ENCODE data around the gene LNPK. TPM values are rescaled to one million over a fixed set of nuclear protein-coding genes. Genes with fewer than 3 reads are reported as not detected.

The LNPK gene
- total RNA-seq, 8 experiments from 2014 or later = 12.4 to 51.7 (median 34.9) TPM

- WGBS, 10 experiments = 93 to 100% (median 100%) methylated on average over 1 to 4 of the region's 6 CpGs; no CpG with 5 or more reads in 6 of the 10 experiments
- no peak for ATAC-seq (replicated peaks in 6 of 8)
- Histone ChIP-seq H3K27ac (no peak overlapping the region), H3K4me1 (replicated peaks in 1 of 2) (no peaks in the 10 kb centered on the region), H3K4me3 (no peak overlapping the region)
- in situ Hi-C loops (cut with MboI; ENCODE audit: low pct_unique_long_range_greater_than_20kb in 2 of 9, low sequenced_read_pairs in 9 of 9, unreplicated experiment in 9 of 9) = no loop called here
These were observed 44.2 kb downstream of the LNPK start for GRCh38 chr2:175957845-175958244.

- 67 to 100% (median 88%) methylated on average over 1 to 2 of the region's 2 CpGs; no CpG with 5 or more reads in 4 of the 10 experiments for WGBS, 10 experiments
- Histone ChIP-seq H3K4me3 (no peak overlapping the region), H3K4me1 (replicated peaks in 1 of 2) (no peaks in the 10 kb centered on the region), H3K27ac (no peak overlapping the region)
- in situ Hi-C loops (cut with MboI; ENCODE audit: low pct_unique_long_range_greater_than_20kb in 2 of 9, low sequenced_read_pairs in 9 of 9, unreplicated experiment in 9 of 9) = no loop called here
- ATAC-seq (replicated peaks in 6 of 8) = no peak
These were observed 46.9 kb downstream of the LNPK start for GRCh38 chr2:175955136-175955535.

- in situ Hi-C loops (cut with MboI; ENCODE audit: low pct_unique_long_range_greater_than_20kb in 2 of 9, low sequenced_read_pairs in 9 of 9, unreplicated experiment in 9 of 9) = no loop called here
- 60 to 100% (median 90%) methylated on average over 1 to 3 of the region's 3 CpGs; no CpG with 5 or more reads in 1 of the 10 experiments for WGBS, 10 experiments
- ATAC-seq (replicated peaks in 6 of 8) = no peak
- Histone ChIP-seq H3K4me1 (replicated peaks in 1 of 2) (no peaks in the 10 kb centered on the region), H3K27ac (no peak overlapping the region), H3K4me3 (no peak overlapping the region)
These were observed 51.6 kb downstream of the LNPK start for GRCh38 chr2:175950512-175950911.

- in situ Hi-C loops (cut with MboI; ENCODE audit: low pct_unique_long_range_greater_than_20kb in 2 of 9, low sequenced_read_pairs in 9 of 9, unreplicated experiment in 9 of 9) = no loop called here
- Histone ChIP-seq H3K27ac (no peak overlapping the region), H3K4me3 (no peak overlapping the region), H3K4me1 (replicated peaks in 1 of 2) (no peaks in the 10 kb centered on the region)
- no peak for ATAC-seq (replicated peaks in 6 of 8)
- WGBS, 10 experiments = 64 to 100% (median 71%) methylated on average over 1 of the region's 1 CpG; no CpG with 5 or more reads in 3 of the 10 experiments
These were observed 53.9 kb downstream of the LNPK start for GRCh38 chr2:175948191-175948590.

GRCh38 chr2:175947073-175947472 lies 55.0 kb downstream of the LNPK start:
- in situ Hi-C loops (cut with MboI; ENCODE audit: low pct_unique_long_range_greater_than_20kb in 2 of 9, low sequenced_read_pairs in 9 of 9, unreplicated experiment in 9 of 9) = no loop called here
- no peak overlapping the region for H3K4me3 ChIP-seq
- no peak overlapping the region for H3K27ac ChIP-seq
- WGBS, 10 experiments = 67 to 100% (median 89%) methylated on average over 1 of the region's 1 CpG; no CpG with 5 or more reads in 1 of the 10 experiments
- no peaks in the 10 kb centered on the region for H3K4me1 ChIP-seq (replicated peaks in 1 of 2)
- ATAC-seq (replicated peaks in 6 of 8) = no peak

- H3K4me3 ChIP-seq = no peak overlapping the region
- in situ Hi-C loops (cut with MboI; ENCODE audit: low pct_unique_long_range_greater_than_20kb in 2 of 9, low sequenced_read_pairs in 9 of 9, unreplicated experiment in 9 of 9) = no loop called here
- no peak for ATAC-seq (replicated peaks in 6 of 8)
- 93 to 100% (median 98%) methylated on average over 2 to 3 of the region's 3 CpGs; no CpG with 5 or more reads in 1 of the 10 experiments for WGBS, 10 experiments
- H3K27ac ChIP-seq = no peak overlapping the region
- no peaks in the 10 kb centered on the region for H3K4me1 ChIP-seq (replicated peaks in 1 of 2)
These were observed 60.4 kb downstream of the LNPK start for GRCh38 chr2:175941699-175942098.

GRCh38 chr2:175937216-175937615 lies 64.9 kb downstream of the LNPK start:
- ATAC-seq (replicated peaks in 6 of 8) = no peak
- in situ Hi-C loops (cut with MboI; ENCODE audit: low pct_unique_long_range_greater_than_20kb in 2 of 9, low sequenced_read_pairs in 9 of 9, unreplicated experiment in 9 of 9) = no loop called here
- 89 to 100% (median 100%) methylated on average over 1 to 2 of the region's 2 CpGs; no CpG with 5 or more reads in 1 of the 10 experiments for WGBS, 10 experiments
- Histone ChIP-seq H3K4me1 (replicated peaks in 1 of 2) (no peaks in the 10 kb centered on the region), H3K27ac (no peak overlapping the region), H3K4me3 (no peak overlapping the region)

- no peak for ATAC-seq (replicated peaks in 6 of 8)
- Histone ChIP-seq H3K4me1 (replicated peaks in 1 of 2) (no peaks in the 10 kb centered on the region), H3K27ac (no peak overlapping the region), H3K4me3 (no peak overlapping the region)
- WGBS, 10 experiments = 52 to 100% (median 93%) methylated on average over 1 to 3 of the region's 3 CpGs; no CpG with 5 or more reads in 1 of the 10 experiments
- in situ Hi-C loops (cut with MboI; ENCODE audit: low pct_unique_long_range_greater_than_20kb in 2 of 9, low sequenced_read_pairs in 9 of 9, unreplicated experiment in 9 of 9) = no loop called here
These were observed 66.5 kb downstream of the LNPK start for GRCh38 chr2:175935289-175936181.

- no peaks in the 10 kb centered on the region for H3K4me1 ChIP-seq (replicated peaks in 1 of 2)
- no peak overlapping the region for H3K4me3 ChIP-seq
- ATAC-seq (replicated peaks in 6 of 8) = no peak
- no peak overlapping the region for H3K27ac ChIP-seq
- in situ Hi-C loops (cut with MboI; ENCODE audit: low pct_unique_long_range_greater_than_20kb in 2 of 9, low sequenced_read_pairs in 9 of 9, unreplicated experiment in 9 of 9) = no loop called here
- 35 to 100% (median 89%) methylated on average over 1 to 2 of the region's 2 CpGs; no CpG with 5 or more reads in 1 of the 10 experiments for WGBS, 10 experiments
These were observed 69.4 kb downstream of the LNPK start for GRCh38 chr2:175932675-175933074.

GRCh38 chr2:175931805-175932204 lies 70.3 kb downstream of the LNPK start:
- no peak overlapping the region for H3K27ac ChIP-seq
- no peaks in the 10 kb centered on the region for H3K4me1 ChIP-seq (replicated peaks in 1 of 2)
- no peak overlapping the region for H3K4me3 ChIP-seq
- WGBS, 10 experiments = 10 to 100% (median 67%) methylated on average over 1 to 2 of the region's 2 CpGs
- peak in 1 of 8 experiments; percentile 12 for ATAC-seq (replicated peaks in 6 of 8)
- in situ Hi-C loops (cut with MboI; ENCODE audit: low pct_unique_long_range_greater_than_20kb in 2 of 9, low sequenced_read_pairs in 9 of 9, unreplicated experiment in 9 of 9) = no loop called here

- no peak overlapping the region for H3K4me3 ChIP-seq
- in situ Hi-C loops (cut with MboI; ENCODE audit: low pct_unique_long_range_greater_than_20kb in 2 of 9, low sequenced_read_pairs in 9 of 9, unreplicated experiment in 9 of 9) = no loop called here
- 100% methylated on average over 1 of the region's 1 CpG; no CpG with 5 or more reads in 9 of the 10 experiments for WGBS, 10 experiments
- no peaks in the 10 kb centered on the region for H3K4me1 ChIP-seq (replicated peaks in 1 of 2)
- peak in 4 of 8 experiments; percentile 15 to 87 (median 66) for ATAC-seq (replicated peaks in 6 of 8)
- no peak overlapping the region for H3K27ac ChIP-seq
These were observed 71.6 kb downstream of the LNPK start for GRCh38 chr2:175930504-175930903.

- WGBS, 10 experiments = 14 to 100% (median 60%) methylated on average over 1 to 5 of the region's 5 CpGs; no CpG with 5 or more reads in 1 of the 10 experiments
- Histone ChIP-seq H3K4me3 (no peak overlapping the region), H3K4me1 (replicated peaks in 1 of 2) (no peaks in the 10 kb centered on the region), H3K27ac (no peak overlapping the region)
- ATAC-seq (replicated peaks in 6 of 8) = peak in 2 of 8 experiments; percentile 47 to 70
- in situ Hi-C loops (cut with MboI; ENCODE audit: low pct_unique_long_range_greater_than_20kb in 2 of 9, low sequenced_read_pairs in 9 of 9, unreplicated experiment in 9 of 9) = no loop called here
These were observed 72.2 kb downstream of the LNPK start for GRCh38 chr2:175929850-175930249.

- no peak overlapping the region for H3K27ac ChIP-seq
- 0 to 100% (median 89%) methylated on average over 1 to 2 of the region's 2 CpGs; no CpG with 5 or more reads in 2 of the 10 experiments for WGBS, 10 experiments
- in situ Hi-C loops (cut with MboI; ENCODE audit: low pct_unique_long_range_greater_than_20kb in 2 of 9, low sequenced_read_pairs in 9 of 9, unreplicated experiment in 9 of 9) = no loop called here
- no peak for ATAC-seq (replicated peaks in 6 of 8)
- no peak overlapping the region for H3K4me3 ChIP-seq
- H3K4me1 ChIP-seq (replicated peaks in 1 of 2) = no peaks in the 10 kb centered on the region
These were observed 75.8 kb downstream of the LNPK start for GRCh38 chr2:175926272-175926671.
